ENCODE results near the gene PNPLA5. TPM values are rescaled to one million over a fixed set of nuclear protein-coding genes. Genes with fewer than 3 reads are reported as not detected.

PNPLA5 gene, protein sequence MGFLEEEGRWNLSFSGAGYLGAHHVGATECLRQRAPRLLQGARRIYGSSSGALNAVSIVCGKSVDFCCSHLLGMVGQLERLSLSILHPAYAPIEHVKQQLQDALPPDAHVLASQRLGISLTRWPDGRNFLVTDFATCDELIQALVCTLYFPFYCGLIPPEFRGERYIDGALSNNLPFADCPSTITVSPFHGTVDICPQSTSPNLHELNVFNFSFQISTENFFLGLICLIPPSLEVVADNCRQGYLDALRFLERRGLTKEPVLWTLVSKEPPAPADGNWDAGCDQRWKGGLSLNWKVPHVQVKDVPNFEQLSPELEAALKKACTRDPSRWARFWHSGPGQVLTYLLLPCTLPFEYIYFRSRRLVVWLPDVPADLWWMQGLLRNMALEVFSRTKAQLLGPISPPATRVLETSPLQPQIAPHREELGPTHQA
- polyA plus RNA-seq (2013): not detected

DNA sequence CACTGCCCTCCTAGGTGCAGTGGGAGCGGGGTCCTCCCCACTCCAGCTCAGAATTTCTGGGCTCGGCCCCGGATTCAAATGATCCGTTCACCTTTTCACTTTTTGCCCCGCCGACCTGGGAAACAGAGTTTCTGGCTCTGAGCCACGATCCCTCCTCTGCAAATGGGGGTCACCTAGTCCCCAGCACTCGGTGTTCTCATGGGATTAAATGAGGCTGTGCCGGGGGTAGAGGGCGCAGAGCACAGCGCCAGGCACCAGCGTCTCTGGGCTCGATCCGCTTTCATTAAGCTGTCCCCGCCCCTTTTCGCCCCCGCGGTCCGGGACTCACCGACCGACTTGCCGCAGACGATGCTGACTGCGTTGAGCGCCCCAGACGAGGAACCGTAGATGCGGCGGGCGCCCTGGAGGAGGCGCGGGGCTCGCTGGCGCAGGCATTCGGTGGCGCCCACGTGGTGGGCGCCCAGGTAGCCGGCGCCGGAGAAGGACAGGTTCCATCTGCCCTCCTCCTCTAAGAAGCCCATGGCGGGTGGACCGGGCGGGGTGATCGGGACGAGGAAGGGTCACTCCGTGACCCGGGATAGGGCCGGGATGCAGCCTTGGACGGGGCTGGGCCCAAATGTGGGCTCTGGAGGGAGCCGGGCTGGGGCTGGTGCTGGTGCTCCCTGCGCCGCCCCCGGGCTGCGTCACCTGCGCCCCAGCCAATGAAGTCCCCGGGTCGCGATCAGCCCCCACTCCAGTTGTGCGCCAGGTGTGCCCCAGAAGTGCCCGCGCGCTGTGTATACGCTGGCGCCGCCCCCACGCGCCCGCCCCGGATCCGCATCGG lies at the start of gene PNPLA5:
TSS of gene PNPLA5 (minus strand) at position 654 of the 823 bp plus-strand sequence. CDS start at position 521, 133 bp downstream.
- WGBS (ENCODE audit: insufficient coverage): 3% methylated on average over 61 of the region's 72 CpGs
- Histone ChIP-seq H3K9me3 (ENCODE audit: control extremely low read depth in 1 of 5, control insufficient read depth in 4 of 5, insufficient read depth in 2 of 5, low read depth in 1 of 5, low read length in 4 of 5) (no peaks in the 10 kb centered on the region), H3K4me1 (ENCODE audit: control extremely low read depth in 1 of 4, control insufficient read depth in 4 of 4, insufficient read depth in 4 of 4, low read length in 3 of 4) (peaks cover 0 to 8% (median 4%) of the 10 kb centered on the region in 4 experiments), H3K27ac (ENCODE audit: insufficient read depth in 1 of 2, low read depth in 1 of 2, low read length in 2 of 2, poor library complexity in 1 of 2, severe bottlenecking in 2 of 2) (no peak within 1 kb of the TSS), H3K27me3 (replicated peaks in 2 of 5; ENCODE audit: control insufficient read depth in 4 of 5, insufficient read depth in 5 of 5, low read length in 4 of 5) (peaks cover 0 to 84% (median 24%) of the 10 kb centered on the region in 5 experiments), H3K4me3 (ENCODE audit: control insufficient read depth in 1 of 7, extremely low read depth in 1 of 7, insufficient read depth in 4 of 7, low read depth in 2 of 7, low read length in 6 of 7) (no peak within 1 kb of the TSS), H3K36me3 (ENCODE audit: control insufficient read depth in 4 of 4, insufficient read depth in 4 of 4, low read length in 3 of 4) (no peaks in the 10 kb centered on the region)
- CTCF ChIA-PET: interaction anchor here (1.6 kb wide), 1 partner anchor 9 kb away, joined by 4 read pairs; no protein-coding TSS in a partner anchor
- POLR2A ChIA-PET: no interaction called here
- peak in 2 of 3 donors; percentile 20 for DNase-seq

DNA sequence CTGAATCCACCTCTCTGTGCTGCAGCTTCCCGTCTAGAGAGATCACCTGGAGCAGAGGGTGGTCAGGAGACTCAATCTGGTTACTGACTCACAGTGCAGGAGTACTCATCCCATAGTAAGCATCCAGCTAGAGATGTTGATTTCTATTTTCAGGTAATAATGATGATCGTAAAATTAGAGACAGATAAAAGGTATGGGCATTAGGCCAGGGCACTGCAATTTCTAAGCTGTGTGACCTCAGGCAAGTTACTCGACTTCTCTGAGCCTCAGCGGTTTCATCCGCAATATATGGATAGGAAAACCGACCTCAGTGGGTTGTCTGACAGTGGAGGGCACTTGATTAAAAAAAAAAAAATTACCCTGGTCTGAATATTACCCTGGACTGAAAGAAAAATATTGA lies 49.6 kb upstream of the PNPLA5 start:
- Histone ChIP-seq H3K27me3 (replicated peaks in 2 of 5; ENCODE audit: control insufficient read depth in 4 of 5, insufficient read depth in 5 of 5, low read length in 4 of 5) (peaks cover 0 to 9% (median 0%) of the 10 kb centered on the region in 5 experiments), H3K4me1 (ENCODE audit: control extremely low read depth in 1 of 4, control insufficient read depth in 4 of 4, insufficient read depth in 4 of 4, low read length in 3 of 4) (peaks cover 0 to 2% (median under 1%) of the 10 kb centered on the region in 4 experiments), H3K4me3 (ENCODE audit: control insufficient read depth in 1 of 7, extremely low read depth in 1 of 7, insufficient read depth in 4 of 7, low read depth in 2 of 7, low read length in 6 of 7) (no peak overlapping the region), H3K9me3 (ENCODE audit: control extremely low read depth in 1 of 5, control insufficient read depth in 4 of 5, insufficient read depth in 2 of 5, low read depth in 1 of 5, low read length in 4 of 5) (peaks cover 0 to 7% (median 0%) of the 10 kb centered on the region in 5 experiments), H3K27ac (ENCODE audit: insufficient read depth in 1 of 2, low read depth in 1 of 2, low read length in 2 of 2, poor library complexity in 1 of 2, severe bottlenecking in 2 of 2) (no peak overlapping the region), H3K36me3 (ENCODE audit: control insufficient read depth in 4 of 4, insufficient read depth in 4 of 4, low read length in 3 of 4) (no peaks in the 10 kb centered on the region)
- CTCF ChIA-PET: interaction anchor here (0.6 kb wide), 2 partner anchors 504 to 882 kb away, joined by 3 read pairs; no protein-coding TSS in a partner anchor
- no peak for DNase-seq
- POLR2A ChIA-PET: no interaction called here
- WGBS (ENCODE audit: insufficient coverage): 88% methylated on average over 5 of the region's 6 CpGs

DNA sequence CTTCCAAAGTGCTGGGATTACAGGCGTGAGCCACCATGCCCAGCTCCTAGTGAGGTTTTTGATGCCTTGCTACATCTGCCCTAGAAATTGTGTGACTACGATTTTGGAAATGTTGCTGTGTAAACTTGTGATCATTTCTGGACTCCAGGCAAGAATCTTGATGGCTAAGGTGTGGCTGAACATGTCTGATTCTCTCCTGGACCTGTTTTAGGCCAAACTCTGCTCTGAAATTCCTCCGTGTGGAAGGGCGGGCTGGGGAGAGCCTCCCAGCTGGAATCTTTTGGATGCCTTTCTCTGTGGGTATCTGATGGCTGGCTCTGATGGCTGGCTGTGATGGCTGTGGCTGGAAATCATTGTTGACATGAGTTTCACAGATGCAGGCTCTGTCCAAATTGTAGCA lies 40.0 kb upstream of the PNPLA5 start:
- Histone ChIP-seq H3K4me1 (ENCODE audit: control extremely low read depth in 1 of 4, control insufficient read depth in 4 of 4, insufficient read depth in 4 of 4, low read length in 3 of 4) (peaks cover 0 to 4% (median 0%) of the 10 kb centered on the region in 4 experiments), H3K27ac (ENCODE audit: insufficient read depth in 1 of 2, low read depth in 1 of 2, low read length in 2 of 2, poor library complexity in 1 of 2, severe bottlenecking in 2 of 2) (no peak overlapping the region), H3K9me3 (ENCODE audit: control extremely low read depth in 1 of 5, control insufficient read depth in 4 of 5, insufficient read depth in 2 of 5, low read depth in 1 of 5, low read length in 4 of 5) (no peaks in the 10 kb centered on the region), H3K36me3 (ENCODE audit: control insufficient read depth in 4 of 4, insufficient read depth in 4 of 4, low read length in 3 of 4) (no peaks in the 10 kb centered on the region), H3K4me3 (ENCODE audit: control insufficient read depth in 1 of 7, extremely low read depth in 1 of 7, insufficient read depth in 4 of 7, low read depth in 2 of 7, low read length in 6 of 7) (no peak overlapping the region), H3K27me3 (replicated peaks in 2 of 5; ENCODE audit: control insufficient read depth in 4 of 5, insufficient read depth in 5 of 5, low read length in 4 of 5) (peaks cover 0 to 24% (median 0%) of the 10 kb centered on the region in 5 experiments)
- POLR2A ChIA-PET: no interaction called here
- WGBS (ENCODE audit: insufficient coverage): 96% methylated on average over 4 of the region's 4 CpGs
- CTCF ChIA-PET: interaction anchor here (1.8 kb wide), 1 partner anchor 14 kb away, joined by 6 read pairs; no protein-coding TSS in a partner anchor
- DNase-seq: no peak

DNA sequence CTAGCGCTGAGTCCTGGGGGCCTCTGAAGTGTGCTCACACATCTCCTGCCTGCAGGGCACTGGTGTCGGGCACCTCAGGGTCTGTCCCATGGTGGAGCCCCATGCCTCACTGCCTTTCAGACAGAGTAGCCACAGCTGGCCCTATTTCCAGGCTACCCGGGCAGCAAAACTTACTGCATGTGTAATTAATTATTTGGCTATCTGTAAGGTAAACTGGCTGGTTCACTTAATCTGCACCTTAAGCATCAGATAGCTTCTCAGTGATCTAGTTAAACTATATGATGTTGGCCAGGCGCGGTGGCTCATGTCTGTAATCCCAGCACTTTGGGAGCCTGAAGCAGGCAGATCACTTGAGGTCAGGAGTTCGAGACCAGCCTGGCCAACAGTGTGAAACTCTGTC lies 37.1 kb upstream of the PNPLA5 start:
- no peak overlapping the region for H3K4me3 ChIP-seq (ENCODE audit: control insufficient read depth in 1 of 7, extremely low read depth in 1 of 7, insufficient read depth in 4 of 7, low read depth in 2 of 7, low read length in 6 of 7)
- no peaks in the 10 kb centered on the region for H3K9me3 ChIP-seq (ENCODE audit: control extremely low read depth in 1 of 5, control insufficient read depth in 4 of 5, insufficient read depth in 2 of 5, low read depth in 1 of 5, low read length in 4 of 5)
- no peak for DNase-seq
- POLR2A ChIA-PET: no interaction called here
- peaks cover 0 to 41% (median 6%) of the 10 kb centered on the region in 5 experiments for H3K27me3 ChIP-seq (replicated peaks in 2 of 5; ENCODE audit: control insufficient read depth in 4 of 5, insufficient read depth in 5 of 5, low read length in 4 of 5)
- H3K36me3 ChIP-seq (ENCODE audit: control insufficient read depth in 4 of 4, insufficient read depth in 4 of 4, low read length in 3 of 4): no peaks in the 10 kb centered on the region
- no peak overlapping the region for H3K27ac ChIP-seq (ENCODE audit: insufficient read depth in 1 of 2, low read depth in 1 of 2, low read length in 2 of 2, poor library complexity in 1 of 2, severe bottlenecking in 2 of 2)
- H3K4me1 ChIP-seq (ENCODE audit: control extremely low read depth in 1 of 4, control insufficient read depth in 4 of 4, insufficient read depth in 4 of 4, low read length in 3 of 4): peaks cover 0 to 12% (median 4%) of the 10 kb centered on the region in 4 experiments
- CTCF ChIA-PET: interaction anchor here (1.4 kb wide), 1 partner anchor 11 kb away, joined by 4 read pairs; no protein-coding TSS in a partner anchor
- WGBS (ENCODE audit: insufficient coverage): 96% methylated on average over 6 of the region's 6 CpGs

DNA sequence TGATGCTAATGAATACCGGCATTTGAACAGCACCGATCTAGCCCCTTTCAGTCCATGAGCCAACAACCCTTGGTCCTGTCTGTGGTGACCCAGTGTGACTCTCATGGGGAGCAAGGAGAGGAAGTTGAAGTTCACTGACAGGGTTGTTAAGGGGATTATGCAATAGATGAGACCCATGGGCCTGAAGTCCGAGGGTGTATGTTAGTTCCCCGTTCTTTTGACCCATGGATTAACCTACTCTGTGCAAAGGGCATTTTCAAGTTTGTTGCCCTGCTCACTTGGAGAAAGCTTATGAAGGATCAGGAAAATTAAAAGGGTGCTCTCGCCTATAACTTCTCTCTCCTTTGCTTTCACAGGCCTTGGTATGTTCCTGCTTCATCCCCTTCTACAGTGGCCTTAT lies 36.7 kb upstream of the PNPLA5 start:
- WGBS (ENCODE audit: insufficient coverage): 67% methylated on average over 5 of the region's 5 CpGs
- Histone ChIP-seq H3K9me3 (ENCODE audit: control extremely low read depth in 1 of 5, control insufficient read depth in 4 of 5, insufficient read depth in 2 of 5, low read depth in 1 of 5, low read length in 4 of 5) (no peaks in the 10 kb centered on the region), H3K4me1 (ENCODE audit: control extremely low read depth in 1 of 4, control insufficient read depth in 4 of 4, insufficient read depth in 4 of 4, low read length in 3 of 4) (peaks cover 0 to 16% (median 7%) of the 10 kb centered on the region in 4 experiments), H3K27me3 (replicated peaks in 2 of 5; ENCODE audit: control insufficient read depth in 4 of 5, insufficient read depth in 5 of 5, low read length in 4 of 5) (peaks cover 0 to 44% (median 6%) of the 10 kb centered on the region in 5 experiments), H3K4me3 (ENCODE audit: control insufficient read depth in 1 of 7, extremely low read depth in 1 of 7, insufficient read depth in 4 of 7, low read depth in 2 of 7, low read length in 6 of 7) (no peak overlapping the region), H3K27ac (ENCODE audit: insufficient read depth in 1 of 2, low read depth in 1 of 2, low read length in 2 of 2, poor library complexity in 1 of 2, severe bottlenecking in 2 of 2) (no peak overlapping the region), H3K36me3 (ENCODE audit: control insufficient read depth in 4 of 4, insufficient read depth in 4 of 4, low read length in 3 of 4) (no peaks in the 10 kb centered on the region)
- POLR2A ChIA-PET: no interaction called here
- CTCF ChIA-PET: interaction anchor here (1.4 to 1.7 kb wide), 2 partner anchors 12 to 15 kb away, joined by 3 to 4 read pairs; no protein-coding TSS in a partner anchor
- peak in 1 of 3 donors; percentile 15 for DNase-seq

DNA sequence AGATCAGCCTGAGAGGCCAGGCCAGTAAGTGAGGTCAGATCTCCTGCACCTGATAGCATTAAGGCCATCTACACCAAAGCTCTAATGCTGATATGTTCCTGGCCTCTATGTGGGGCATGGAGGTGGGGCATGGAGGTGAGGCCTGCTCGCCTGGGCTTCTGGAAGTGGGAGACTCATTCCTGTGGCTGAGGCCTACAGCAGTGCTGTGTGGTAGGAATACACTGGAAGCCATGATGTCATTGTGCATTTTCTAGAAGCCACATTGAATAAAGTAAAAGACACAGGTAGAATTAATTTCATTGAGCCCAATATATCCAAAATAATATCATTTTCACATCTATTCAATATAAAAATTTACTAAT lies 34.5 kb upstream of the PNPLA5 start:
- no peaks in the 10 kb centered on the region for H3K9me3 ChIP-seq (ENCODE audit: control extremely low read depth in 1 of 5, control insufficient read depth in 4 of 5, insufficient read depth in 2 of 5, low read depth in 1 of 5, low read length in 4 of 5)
- H3K27me3 ChIP-seq (replicated peaks in 2 of 5; ENCODE audit: control insufficient read depth in 4 of 5, insufficient read depth in 5 of 5, low read length in 4 of 5): peaks cover 0 to 48% (median 6%) of the 10 kb centered on the region in 5 experiments
- DNase-seq: no peak
- ChIA-PET POLR2A (no interaction called here), CTCF (interaction anchor here (1.0 kb wide), 1 partner anchor 43 kb away, joined by 3 read pairs; no protein-coding TSS in a partner anchor)
- peaks cover 0 to 22% (median 12%) of the 10 kb centered on the region in 4 experiments for H3K4me1 ChIP-seq (ENCODE audit: control extremely low read depth in 1 of 4, control insufficient read depth in 4 of 4, insufficient read depth in 4 of 4, low read length in 3 of 4)
- H3K27ac ChIP-seq (ENCODE audit: insufficient read depth in 1 of 2, low read depth in 1 of 2, low read length in 2 of 2, poor library complexity in 1 of 2, severe bottlenecking in 2 of 2): no peak overlapping the region
- H3K36me3 ChIP-seq (ENCODE audit: control insufficient read depth in 4 of 4, insufficient read depth in 4 of 4, low read length in 3 of 4): no peaks in the 10 kb centered on the region
- no peak overlapping the region for H3K4me3 ChIP-seq (ENCODE audit: control insufficient read depth in 1 of 7, extremely low read depth in 1 of 7, insufficient read depth in 4 of 7, low read depth in 2 of 7, low read length in 6 of 7)
- 100% methylated on average over 1 of the region's 1 CpG for whole genome bisulfite sequencing (ENCODE audit: insufficient coverage)
